ENCODE data around the gene APAF1.

APAF1 gene

DNA sequence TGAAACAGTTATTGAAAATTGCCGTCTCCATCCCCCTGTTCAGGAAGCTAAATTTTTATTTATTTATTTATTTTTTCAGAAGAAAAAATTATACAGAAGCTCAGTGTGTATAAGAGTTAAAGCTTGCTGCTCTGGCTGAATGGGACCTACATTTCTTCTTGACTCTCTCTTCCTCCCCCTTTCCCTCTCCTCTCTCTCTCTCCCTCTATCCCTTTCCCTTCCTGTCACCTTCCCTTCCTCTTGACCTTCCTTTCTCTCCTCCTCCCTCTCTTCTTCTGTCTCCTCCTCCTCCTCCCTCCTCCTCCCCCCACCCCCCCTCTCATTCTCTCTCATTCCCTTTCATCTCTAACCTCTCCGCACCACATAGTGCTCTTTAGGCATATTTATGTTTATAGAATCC lies 39.1 kb downstream of the APAF1 start:
- H4K20me1 ChIP-seq (ENCODE audit: insufficient read depth, low read length), result no peaks in the 10 kb centered on the region
- DNase-seq (no peak), ATAC-seq (ENCODE audit: insufficient read depth, low read depth) (no peak)
- no peaks in the 10 kb centered on the region for H3K27me3 ChIP-seq (ENCODE audit: insufficient read depth, low read length, poor library complexity)
- H3K27ac ChIP-seq (ENCODE audit: low read length), result no peak overlapping the region
- H3K4me2 ChIP-seq (ENCODE audit: insufficient read depth, low read length), result no peak overlapping the region
- H2AFZ ChIP-seq (ENCODE audit: low read depth, low read length), result no peak overlapping the region
- peaks cover 64% of the 10 kb centered on the region for H3K36me3 ChIP-seq (ENCODE audit: insufficient read depth, low read length)
- no peak for TF ChIP-seq EZH2 (IDR thresholded peaks at IDR 0.05; ENCODE audit: borderline replicate concordance, low read depth, low read length, severe bottlenecking)
- TF ChIP-seq, protein P1, sequence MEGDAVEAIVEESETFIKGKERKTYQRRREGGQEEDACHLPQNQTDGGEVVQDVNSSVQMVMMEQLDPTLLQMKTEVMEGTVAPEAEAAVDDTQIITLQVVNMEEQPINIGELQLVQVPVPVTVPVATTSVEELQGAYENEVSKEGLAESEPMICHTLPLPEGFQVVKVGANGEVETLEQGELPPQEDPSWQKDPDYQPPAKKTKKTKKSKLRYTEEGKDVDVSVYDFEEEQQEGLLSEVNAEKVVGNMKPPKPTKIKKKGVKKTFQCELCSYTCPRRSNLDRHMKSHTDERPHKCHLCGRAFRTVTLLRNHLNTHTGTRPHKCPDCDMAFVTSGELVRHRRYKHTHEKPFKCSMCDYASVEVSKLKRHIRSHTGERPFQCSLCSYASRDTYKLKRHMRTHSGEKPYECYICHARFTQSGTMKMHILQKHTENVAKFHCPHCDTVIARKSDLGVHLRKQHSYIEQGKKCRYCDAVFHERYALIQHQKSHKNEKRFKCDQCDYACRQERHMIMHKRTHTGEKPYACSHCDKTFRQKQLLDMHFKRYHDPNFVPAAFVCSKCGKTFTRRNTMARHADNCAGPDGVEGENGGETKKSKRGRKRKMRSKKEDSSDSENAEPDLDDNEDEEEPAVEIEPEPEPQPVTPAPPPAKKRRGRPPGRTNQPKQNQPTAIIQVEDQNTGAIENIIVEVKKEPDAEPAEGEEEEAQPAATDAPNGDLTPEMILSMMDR (IDR thresholded peaks at IDR 0.05; ENCODE audit: borderline replicate concordance, extremely low read depth, low read length, poor library complexity, severe bottlenecking), result no peak
- H3K9me3 ChIP-seq (ENCODE audit: insufficient read depth, low read length, severe bottlenecking), result no peaks in the 10 kb centered on the region
- H3K9ac ChIP-seq (ENCODE audit: low read depth, low read length), result no peak overlapping the region
- H3K4me1 ChIP-seq (ENCODE audit: insufficient read depth, low read length), result no peaks in the 10 kb centered on the region
- no peak overlapping the region for H3K4me3 ChIP-seq (ENCODE audit: low read depth in 1 of 2, low read length in 2 of 2)
- no peaks in the 10 kb centered on the region for H3K79me2 ChIP-seq (ENCODE audit: insufficient read depth, low read length)

DNA sequence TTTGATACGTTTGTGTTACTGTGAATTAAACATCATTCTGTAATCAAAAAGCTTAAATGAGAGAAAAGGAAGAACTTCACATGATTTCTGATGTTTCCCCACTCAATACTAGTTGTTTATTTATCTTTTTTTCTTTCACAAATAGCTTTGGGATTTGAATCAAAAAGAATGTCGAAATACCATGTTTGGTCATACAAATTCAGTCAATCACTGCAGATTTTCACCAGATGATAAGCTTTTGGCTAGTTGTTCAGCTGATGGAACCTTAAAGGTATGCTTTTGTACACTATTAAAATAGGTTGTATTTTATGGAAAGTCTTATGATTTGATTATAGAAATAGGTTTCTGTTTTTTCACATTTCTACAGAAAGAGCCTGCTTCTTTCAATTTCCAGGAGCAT lies 41.5 kb downstream of the APAF1 start:
- H2AFZ ChIP-seq (ENCODE audit: low read depth, low read length), result no peak overlapping the region
- H3K4me1 ChIP-seq (ENCODE audit: insufficient read depth, low read length), result no peaks in the 10 kb centered on the region
- no peaks in the 10 kb centered on the region for H3K9me3 ChIP-seq (ENCODE audit: insufficient read depth, low read length, severe bottlenecking)
- no peak for TF ChIP-seq EZH2 (IDR thresholded peaks at IDR 0.05; ENCODE audit: borderline replicate concordance, low read depth, low read length, severe bottlenecking)
- TF ChIP-seq, protein P1 (IDR thresholded peaks at IDR 0.05; ENCODE audit: borderline replicate concordance, extremely low read depth, low read length, poor library complexity, severe bottlenecking), result no peak
- DNase-seq (no peak), ATAC-seq (ENCODE audit: insufficient read depth, low read depth) (no peak)
- H3K27me3 ChIP-seq (ENCODE audit: insufficient read depth, low read length, poor library complexity), result no peaks in the 10 kb centered on the region
- no peaks in the 10 kb centered on the region for H4K20me1 ChIP-seq (ENCODE audit: insufficient read depth, low read length)
- H3K4me2 ChIP-seq (ENCODE audit: insufficient read depth, low read length), result no peak overlapping the region
- no peak overlapping the region for H3K9ac ChIP-seq (ENCODE audit: low read depth, low read length)
- no peak overlapping the region for H3K4me3 ChIP-seq (ENCODE audit: low read depth in 1 of 2, low read length in 2 of 2)
- peaks cover 52% of the 10 kb centered on the region for H3K36me3 ChIP-seq (ENCODE audit: insufficient read depth, low read length)
- no peak overlapping the region for H3K27ac ChIP-seq (ENCODE audit: low read length)
- no peaks in the 10 kb centered on the region for H3K79me2 ChIP-seq (ENCODE audit: insufficient read depth, low read length)

DNA sequence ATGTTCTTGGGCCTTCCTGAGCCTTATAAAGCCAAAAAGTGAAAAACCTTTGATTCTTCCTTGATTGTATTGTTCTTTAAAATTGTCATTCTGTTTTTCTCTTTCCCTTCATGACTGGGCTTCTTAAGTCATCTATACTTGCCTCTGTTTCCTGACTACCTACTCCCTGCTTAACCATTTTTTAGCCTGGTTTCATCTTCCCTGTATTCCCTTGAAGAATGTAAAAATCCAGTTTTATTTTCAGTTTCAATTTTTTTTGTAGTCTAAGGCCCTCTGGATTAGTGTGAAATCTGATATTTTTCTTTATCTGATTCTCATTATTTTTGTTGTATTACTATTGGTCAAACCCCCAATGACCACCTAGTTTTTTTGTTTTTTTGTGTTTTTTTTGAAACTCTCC lies 46.3 kb downstream of the APAF1 start:
- no peaks in the 10 kb centered on the region for H3K4me1 ChIP-seq (ENCODE audit: insufficient read depth, low read length)
- no peak overlapping the region for H3K4me2 ChIP-seq (ENCODE audit: insufficient read depth, low read length)
- no peak for DNase-seq
- peaks cover 33% of the 10 kb centered on the region; the same call in 1 of the 2 replicates for H3K36me3 ChIP-seq (ENCODE audit: insufficient read depth, low read length)
- no peak overlapping the region for H3K9ac ChIP-seq (ENCODE audit: low read depth, low read length)
- no peak overlapping the region for H3K4me3 ChIP-seq (ENCODE audit: low read depth in 1 of 2, low read length in 2 of 2)
- ATAC-seq (ENCODE audit: insufficient read depth, low read depth), result no peak
- H3K9me3 ChIP-seq (ENCODE audit: insufficient read depth, low read length, severe bottlenecking), result no peaks in the 10 kb centered on the region
- H3K27ac ChIP-seq (ENCODE audit: low read length), result no peak overlapping the region
- H3K27me3 ChIP-seq (ENCODE audit: insufficient read depth, low read length, poor library complexity), result no peaks in the 10 kb centered on the region
- H3K79me2 ChIP-seq (ENCODE audit: insufficient read depth, low read length), result no peaks in the 10 kb centered on the region
- H4K20me1 ChIP-seq (ENCODE audit: insufficient read depth, low read length), result no peaks in the 10 kb centered on the region
- TF ChIP-seq, protein P1 (IDR thresholded peaks at IDR 0.05; ENCODE audit: borderline replicate concordance, extremely low read depth, low read length, poor library complexity, severe bottlenecking), result no peak
- TF ChIP-seq EZH2 (IDR thresholded peaks at IDR 0.05; ENCODE audit: borderline replicate concordance, low read depth, low read length, severe bottlenecking), result no peak
- no peak overlapping the region for H2AFZ ChIP-seq (ENCODE audit: low read depth, low read length)
